ENCODE data around the gene ZSCAN5A.
"Not testable (repeated sequence)": the region's sequence is repeated elsewhere in the genome, so short reads cannot be mapped to it uniquely, and the experiment has no call there.

ZSCAN5A gene

GRCh38 chr19:56176881-56177280 is 137.8 kb downstream of the ZSCAN5A start:
- H3K36me3 ChIP-seq (ENCODE audit: insufficient read depth, low read length): no peaks in the 10 kb centered on the region
- no peak overlapping the region for H3K4me3 ChIP-seq (ENCODE audit: low read depth, low read length)
- no peak overlapping the region for H3K27ac ChIP-seq (ENCODE audit: low read depth, low read length)
- no peaks in the 10 kb centered on the region for H3K4me1 ChIP-seq (ENCODE audit: control insufficient read depth, insufficient read depth, low read length, unreplicated experiment)
- H2AFZ ChIP-seq (ENCODE audit: low read length, unreplicated experiment): no peak overlapping the region
- peaks cover 10% of the 10 kb centered on the region for H3K27me3 ChIP-seq (ENCODE audit: insufficient read depth, low read length)
- H3K79me2 ChIP-seq (ENCODE audit: control insufficient read depth, insufficient read depth, low read length, unreplicated experiment): no peaks in the 10 kb centered on the region

GRCh38 chr19:56176310-56176709 is 138.3 kb downstream of the ZSCAN5A start:
- H3K36me3 ChIP-seq (ENCODE audit: insufficient read depth, low read length); H3K27ac ChIP-seq (ENCODE audit: low read depth, low read length); H3K79me2 ChIP-seq (ENCODE audit: control insufficient read depth, insufficient read depth, low read length, unreplicated experiment); H3K4me1 ChIP-seq (ENCODE audit: control insufficient read depth, insufficient read depth, low read length, unreplicated experiment); H3K4me3 ChIP-seq (ENCODE audit: low read depth, low read length); H2AFZ ChIP-seq (ENCODE audit: low read length, unreplicated experiment); H3K27me3 ChIP-seq (ENCODE audit: insufficient read depth, low read length): not testable (repeated sequence)

GRCh38 chr19:56175861-56176307 is 138.8 kb downstream of the ZSCAN5A start, which contains the start of gene GALP:
Gene GALP, plus strand, starts transcription at chr19:56176008. Its CDS starts 1,101 bp downstream, at chr19:56177109.
- H2AFZ ChIP-seq (ENCODE audit: low read length, unreplicated experiment); H3K27ac ChIP-seq (ENCODE audit: low read depth, low read length); H3K4me3 ChIP-seq (ENCODE audit: low read depth, low read length); H3K79me2 ChIP-seq (ENCODE audit: control insufficient read depth, insufficient read depth, low read length, unreplicated experiment); H3K4me1 ChIP-seq (ENCODE audit: control insufficient read depth, insufficient read depth, low read length, unreplicated experiment); H3K36me3 ChIP-seq (ENCODE audit: insufficient read depth, low read length); H3K27me3 ChIP-seq (ENCODE audit: insufficient read depth, low read length): not testable (repeated sequence)

- Histone ChIP-seq H3K4me1 (ENCODE audit: control insufficient read depth, insufficient read depth, low read length, unreplicated experiment) (no peaks in the 10 kb centered on the region), H3K27ac (ENCODE audit: low read depth, low read length) (no peak overlapping the region), H3K79me2 (ENCODE audit: control insufficient read depth, insufficient read depth, low read length, unreplicated experiment) (no peaks in the 10 kb centered on the region), H3K4me3 (ENCODE audit: low read depth, low read length) (no peak overlapping the region), H3K27me3 (ENCODE audit: insufficient read depth, low read length) (peaks cover 10% of the 10 kb centered on the region), H3K36me3 (ENCODE audit: insufficient read depth, low read length) (no peaks in the 10 kb centered on the region), H2AFZ (ENCODE audit: low read length, unreplicated experiment) (no peak overlapping the region)
Measured at GRCh38 chr19:56174550-56174949, 140.1 kb downstream of the ZSCAN5A start.

GRCh38 chr19:56174086-56174485 is 140.6 kb downstream of the ZSCAN5A start:
- H3K4me1 ChIP-seq (ENCODE audit: control insufficient read depth, insufficient read depth, low read length, unreplicated experiment): no peaks in the 10 kb centered on the region
- H3K27me3 ChIP-seq (ENCODE audit: insufficient read depth, low read length): peaks cover 10% of the 10 kb centered on the region
- no peak overlapping the region for H3K4me3 ChIP-seq (ENCODE audit: low read depth, low read length)
- no peak overlapping the region for H2AFZ ChIP-seq (ENCODE audit: low read length, unreplicated experiment)
- H3K27ac ChIP-seq (ENCODE audit: low read depth, low read length): no peak overlapping the region
- no peaks in the 10 kb centered on the region for H3K36me3 ChIP-seq (ENCODE audit: insufficient read depth, low read length)
- H3K79me2 ChIP-seq (ENCODE audit: control insufficient read depth, insufficient read depth, low read length, unreplicated experiment): no peaks in the 10 kb centered on the region
